Measurements from ENCODE around the gene WNK2. TPM values are rescaled to one million over a fixed set of nuclear protein-coding genes. Genes with fewer than 3 reads are reported as not detected.

The WNK2 gene
- total RNA-seq: not detected in 2 replicates

DNA sequence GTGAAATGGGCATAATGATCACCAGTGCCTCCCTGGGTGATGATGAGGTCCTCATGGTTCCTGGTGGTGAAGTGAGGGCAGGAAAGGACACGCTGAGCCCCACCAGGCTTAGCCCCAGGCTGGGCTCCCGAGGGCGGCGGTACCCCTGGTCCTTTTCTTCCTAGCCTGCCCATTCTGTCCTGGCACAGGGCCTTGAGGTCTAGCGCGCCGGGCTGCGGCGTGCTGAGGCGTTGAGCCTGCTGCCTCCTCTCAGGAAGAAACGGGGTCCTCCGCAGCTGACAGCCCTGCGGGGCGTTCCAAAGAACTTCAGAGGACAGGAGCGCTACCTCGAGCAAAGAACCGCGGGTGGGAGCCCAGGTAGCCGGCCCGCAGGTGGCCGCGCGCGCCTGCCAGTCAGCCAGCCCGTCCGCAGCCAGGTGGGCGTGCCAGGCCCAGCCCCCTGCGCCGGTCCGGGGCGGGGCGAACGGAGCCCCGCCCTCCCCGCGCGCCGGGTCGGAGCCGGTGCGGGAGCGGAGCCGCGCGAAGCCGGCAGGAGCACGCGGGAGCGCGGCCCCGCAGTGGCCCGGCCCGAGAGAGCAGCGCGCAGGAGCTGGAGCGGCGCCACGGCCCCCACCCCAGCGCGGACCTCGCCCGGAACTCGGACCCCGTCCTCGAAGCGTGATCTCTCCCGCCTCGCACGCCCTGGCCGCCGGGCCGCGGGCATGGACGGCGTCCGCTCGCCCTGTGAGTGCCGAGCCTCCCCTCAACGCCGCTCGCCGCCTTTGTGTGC is at the start of gene WNK2:
Gene WNK2, plus strand, starts transcription at position 477 of the 769 bp plus-strand sequence. CDS start 791 bp downstream, outside the sequence.

Other genes starting within 250 kb of the WNK2 start
- gene FGD3, start 236.6 kb upstream of the WNK2 start, total RNA-seq: not detected in 2 replicates
- gene SUSD3, start 125.4 kb upstream of the WNK2 start, total RNA-seq: 1.1 and 2.0 TPM in 2 replicates
- 87.6 and 117 TPM in 2 replicates for gene CARD19, start 87.9 kb upstream of the WNK2 start, total RNA-seq
- 19.5 and 41.3 TPM in 2 replicates for gene NINJ1, start 49.9 kb upstream of the WNK2 start, total RNA-seq